ENCODE data around the gene CENPP.

The CENPP gene

GRCh38 chr9:92378865-92379560 is 53.3 kb downstream of the CENPP start:
- TF ChIP-seq GATA3 (IDR thresholded peaks at IDR 0.05; ENCODE audit: low read depth, low read length) (no peak), GATA2 (IDR thresholded peaks at IDR 0.05; ENCODE audit: low read depth, low read length) (no peak)

GRCh38 chr9:92380603-92381002 is 54.9 kb downstream of the CENPP start:
- TF ChIP-seq GATA2 (IDR thresholded peaks at IDR 0.05; ENCODE audit: low read depth, low read length): no peak
- TF ChIP-seq GATA3 (IDR thresholded peaks at IDR 0.05; ENCODE audit: low read depth, low read length): no peak

GRCh38 chr9:92381775-92382174 is 56.0 kb downstream of the CENPP start:
- TF ChIP-seq GATA2 (IDR thresholded peaks at IDR 0.05; ENCODE audit: low read depth, low read length) (no peak), GATA3 (IDR thresholded peaks at IDR 0.05; ENCODE audit: low read depth, low read length) (no peak)

GRCh38 chr9:92384375-92384774 is 58.6 kb downstream of the CENPP start:
- no peak for TF ChIP-seq GATA3 (IDR thresholded peaks at IDR 0.05; ENCODE audit: low read depth, low read length)

- no peak for TF ChIP-seq GATA3 (IDR thresholded peaks at IDR 0.05; ENCODE audit: low read depth, low read length)
- no peak for TF ChIP-seq GATA2 (IDR thresholded peaks at IDR 0.05; ENCODE audit: low read depth, low read length)
Measured at GRCh38 chr9:92385001-92385400, 59.2 kb downstream of the CENPP start.

GRCh38 chr9:92385477-92385876 is 59.7 kb downstream of the CENPP start:
- TF ChIP-seq GATA2 (IDR thresholded peaks at IDR 0.05; ENCODE audit: low read depth, low read length): no peak

- TF ChIP-seq GATA2 (IDR thresholded peaks at IDR 0.05; ENCODE audit: low read depth, low read length) (no peak), GATA3 (IDR thresholded peaks at IDR 0.05; ENCODE audit: low read depth, low read length) (no peak)
Measured at GRCh38 chr9:92385953-92386352, 60.2 kb downstream of the CENPP start.

GRCh38 chr9:92392690-92393089 is 66.9 kb downstream of the CENPP start:
- TF ChIP-seq GATA3 (IDR thresholded peaks at IDR 0.05; ENCODE audit: low read depth, low read length): no peak
- no peak for TF ChIP-seq GATA2 (IDR thresholded peaks at IDR 0.05; ENCODE audit: low read depth, low read length)

GRCh38 chr9:92393686-92394085 is 67.9 kb downstream of the CENPP start:
- no peak for TF ChIP-seq GATA2 (IDR thresholded peaks at IDR 0.05; ENCODE audit: low read depth, low read length)
- TF ChIP-seq GATA3 (IDR thresholded peaks at IDR 0.05; ENCODE audit: low read depth, low read length): no peak

GRCh38 chr9:92395617-92396016 is 69.9 kb downstream of the CENPP start:
- TF ChIP-seq GATA2 (IDR thresholded peaks at IDR 0.05; ENCODE audit: low read depth, low read length) (no peak), GATA3 (IDR thresholded peaks at IDR 0.05; ENCODE audit: low read depth, low read length) (no peak)

- TF ChIP-seq GATA3 (IDR thresholded peaks at IDR 0.05; ENCODE audit: low read depth, low read length) (no peak), GATA2 (IDR thresholded peaks at IDR 0.05; ENCODE audit: low read depth, low read length) (no peak)
Measured at GRCh38 chr9:92397853-92398252, 72.1 kb downstream of the CENPP start.

- TF ChIP-seq GATA3 (IDR thresholded peaks at IDR 0.05; ENCODE audit: low read depth, low read length): no peak
- TF ChIP-seq GATA2 (IDR thresholded peaks at IDR 0.05; ENCODE audit: low read depth, low read length): no peak
Measured at GRCh38 chr9:92402360-92402759, 76.6 kb downstream of the CENPP start.

- TF ChIP-seq GATA2 (IDR thresholded peaks at IDR 0.05; ENCODE audit: low read depth, low read length) (no peak), GATA3 (IDR thresholded peaks at IDR 0.05; ENCODE audit: low read depth, low read length) (no peak)
Measured at GRCh38 chr9:92402826-92403745, 77.3 kb downstream of the CENPP start.

- TF ChIP-seq GATA2 (IDR thresholded peaks at IDR 0.05; ENCODE audit: low read depth, low read length): no peak
- no peak for TF ChIP-seq GATA3 (IDR thresholded peaks at IDR 0.05; ENCODE audit: low read depth, low read length)
Measured at GRCh38 chr9:92404042-92404836, 78.5 kb downstream of the CENPP start, which contains the start of gene OGN. OGN (minus strand) TSS chr9:92404578; CDS start chr9:92403407, 1,171 bp downstream.

Measured in SH-SY5Y (cell line).